H7 (cell line): Measurements from ENCODE around the gene CHRDL1. TPM values are rescaled to one million over a fixed set of nuclear protein-coding genes. Genes with fewer than 3 reads are reported as not detected.

Experiments
- DNase-seq: peaks from one replicate; pipeline ENCODE4 v3.0.0; 2012
- H3K27me3 ChIP-seq: 2 replicates; pipeline ENCODE4 v1.6.0; 2011; ENCODE audit warnings: mild to moderate bottlenecking, low read length; ENCODE audit not compliant: control insufficient read depth, insufficient read depth
- H3K36me3 ChIP-seq: replicated peaks from 2 replicates; pipeline ENCODE4 v1.5.1; 2011; ENCODE audit warnings: low read length; ENCODE audit not compliant: control insufficient read depth, insufficient read depth
- H3K4me3 ChIP-seq: 2 replicates; pipeline ENCODE4 v1.5.1; 2011; ENCODE audit warnings: low read depth, mild to moderate bottlenecking, control low read depth, low read length, moderate library complexity; ENCODE audit not compliant: insufficient read depth
- total RNA-seq: library from RNA; depleted of rRNA; stranded (reverse); fragments of >200 nt; shearing (Covaris generic); gene quantifications from 2 replicates; pipeline ENCODE4 v1.2.3, GENCODE V29; 2014

The CHRDL1 gene
- total RNA-seq, 1 experiment from 2014 or later = 7.1 TPM

DNA sequence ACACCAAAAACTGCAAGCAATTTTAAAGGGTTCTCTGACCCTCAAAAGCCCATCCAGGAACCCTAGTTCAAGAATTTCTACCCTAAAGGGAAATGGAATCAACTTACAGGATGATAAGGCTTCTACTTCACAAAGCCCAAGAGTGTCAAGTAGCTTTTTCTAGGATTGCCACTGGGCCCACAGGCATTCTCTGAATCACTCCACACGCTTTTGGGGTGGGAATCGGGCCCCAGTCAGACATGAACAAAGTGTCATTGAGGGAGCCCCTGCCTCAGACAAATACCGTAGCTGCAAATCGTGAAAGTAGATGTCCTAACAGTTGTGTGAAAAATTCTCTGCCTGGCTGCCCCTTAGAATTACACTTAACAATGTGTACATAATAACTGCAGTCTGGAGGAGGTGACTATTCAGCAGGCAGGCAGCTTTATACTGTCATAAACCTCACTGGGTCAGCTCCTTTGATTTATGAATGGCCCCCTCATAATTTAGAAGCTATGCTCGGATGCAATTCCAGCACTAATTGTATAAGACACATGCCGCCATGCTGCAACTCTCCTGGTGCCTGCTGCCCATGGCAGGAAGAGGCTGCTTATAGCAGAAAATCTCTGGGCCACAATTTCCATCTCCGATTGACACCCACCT lies 36.7 kb downstream of the CHRDL1 start:
- DNase-seq = no peak
- H3K4me3 ChIP-seq = no peak overlapping the region
- no peaks in the 10 kb centered on the region for H3K36me3 ChIP-seq
- no peaks in the 10 kb centered on the region for H3K27me3 ChIP-seq

- Histone ChIP-seq H3K36me3 (no peaks in the 10 kb centered on the region), H3K27me3 (no peaks in the 10 kb centered on the region), H3K4me3 (no peak overlapping the region)
- no peak for DNase-seq
These were observed 40.0 kb downstream of the CHRDL1 start for GRCh38 chrX:110755611-110756010.

GRCh38 chrX:110755061-110755460 lies 40.6 kb downstream of the CHRDL1 start:
- no peaks in the 10 kb centered on the region for H3K27me3 ChIP-seq
- no peak overlapping the region for H3K4me3 ChIP-seq
- no peak for DNase-seq
- no peaks in the 10 kb centered on the region for H3K36me3 ChIP-seq

- Histone ChIP-seq H3K36me3 (no peaks in the 10 kb centered on the region), H3K27me3 (no peaks in the 10 kb centered on the region), H3K4me3 (no peak overlapping the region)
- no peak for DNase-seq
These were observed 45.0 kb downstream of the CHRDL1 start for GRCh38 chrX:110750526-110751189.

GRCh38 chrX:110748256-110748806 lies 47.3 kb downstream of the CHRDL1 start:
- no peaks in the 10 kb centered on the region for H3K36me3 ChIP-seq
- no peaks in the 10 kb centered on the region for H3K27me3 ChIP-seq
- no peak overlapping the region for H3K4me3 ChIP-seq
- no peak for DNase-seq

DNA sequence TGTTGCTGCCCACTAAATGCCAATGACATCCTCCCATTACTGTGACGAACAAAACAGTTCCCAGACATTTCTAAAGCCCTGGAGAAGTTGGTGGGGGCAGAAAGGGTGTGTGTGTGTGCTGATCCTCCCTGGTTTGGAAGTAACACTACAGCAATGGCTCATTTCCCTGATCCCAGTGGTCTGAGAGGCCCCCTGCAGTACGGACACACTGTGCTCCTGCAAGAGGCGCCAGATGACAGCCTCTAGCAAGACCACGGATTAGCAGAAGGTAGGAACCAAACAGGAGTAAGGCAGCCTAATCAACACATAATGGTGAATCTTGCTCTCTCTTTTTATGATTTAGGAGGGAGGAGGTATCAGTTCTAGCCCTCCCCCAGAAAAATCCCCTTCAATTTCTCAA lies 49.6 kb downstream of the CHRDL1 start:
- H3K4me3 ChIP-seq = no peak overlapping the region
- no peaks in the 10 kb centered on the region for H3K27me3 ChIP-seq
- H3K36me3 ChIP-seq = no peaks in the 10 kb centered on the region
- DNase-seq = no peak

- no peak for DNase-seq
- Histone ChIP-seq H3K4me3 (no peak overlapping the region), H3K36me3 (no peaks in the 10 kb centered on the region), H3K27me3 (no peaks in the 10 kb centered on the region)
These were observed 50.3 kb downstream of the CHRDL1 start for GRCh38 chrX:110745288-110745687.

- H3K27me3 ChIP-seq = no peaks in the 10 kb centered on the region
- no peaks in the 10 kb centered on the region for H3K36me3 ChIP-seq
- DNase-seq = no peak
These were observed 51.8 kb downstream of the CHRDL1 start for GRCh38 chrX:110743679-110744340.

GRCh38 chrX:110741213-110741796 lies 54.3 kb downstream of the CHRDL1 start:
- DNase-seq = peak; percentile 25
- H3K27me3 ChIP-seq = no peaks in the 10 kb centered on the region
- H3K36me3 ChIP-seq = no peaks in the 10 kb centered on the region
- H3K4me3 ChIP-seq = no peak overlapping the region

More at GRCh38 chrX:110743679-110744340, 51.8 kb downstream of the CHRDL1 start:
- no peak overlapping the region for H3K4me3 ChIP-seq

DNA sequence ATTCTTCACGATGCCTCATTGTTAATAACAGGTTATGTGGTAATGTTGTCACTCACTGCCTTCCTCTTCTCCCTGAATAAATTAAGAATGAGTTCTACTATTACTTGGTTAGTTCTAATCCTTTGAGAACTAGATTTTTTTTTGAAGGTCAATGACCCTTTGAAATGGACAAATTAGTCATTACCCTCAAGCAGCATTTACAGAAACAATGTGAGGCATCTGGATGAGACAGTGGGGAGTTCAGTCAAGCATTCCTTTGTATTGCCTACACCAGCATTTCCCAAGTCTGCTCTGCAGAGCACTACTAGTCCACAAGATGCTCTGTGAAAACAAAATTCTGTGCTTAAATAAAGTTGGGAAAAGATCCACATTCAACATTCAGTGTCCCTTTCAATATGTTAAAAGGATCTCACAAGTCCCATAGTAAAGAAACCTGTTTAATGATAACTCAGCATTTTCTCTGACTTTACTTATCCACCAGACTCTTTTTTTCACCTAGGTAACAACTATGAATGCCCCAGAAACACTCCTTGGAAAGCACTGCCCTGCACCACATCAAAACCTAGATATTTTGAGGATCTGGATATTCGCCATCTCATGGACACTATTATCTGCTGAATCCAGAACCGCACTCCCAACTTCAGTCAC lies 60.6 kb downstream of the CHRDL1 start:
- H3K27me3 ChIP-seq = no peaks in the 10 kb centered on the region
- H3K36me3 ChIP-seq = no peaks in the 10 kb centered on the region
- peak; percentile 33 for DNase-seq
- no peak overlapping the region for H3K4me3 ChIP-seq

GRCh38 chrX:110734271-110734670 lies 61.3 kb downstream of the CHRDL1 start:
- DNase-seq = no peak
- no peaks in the 10 kb centered on the region for H3K36me3 ChIP-seq
- no peaks in the 10 kb centered on the region for H3K27me3 ChIP-seq
- H3K4me3 ChIP-seq = no peak overlapping the region

DNA sequence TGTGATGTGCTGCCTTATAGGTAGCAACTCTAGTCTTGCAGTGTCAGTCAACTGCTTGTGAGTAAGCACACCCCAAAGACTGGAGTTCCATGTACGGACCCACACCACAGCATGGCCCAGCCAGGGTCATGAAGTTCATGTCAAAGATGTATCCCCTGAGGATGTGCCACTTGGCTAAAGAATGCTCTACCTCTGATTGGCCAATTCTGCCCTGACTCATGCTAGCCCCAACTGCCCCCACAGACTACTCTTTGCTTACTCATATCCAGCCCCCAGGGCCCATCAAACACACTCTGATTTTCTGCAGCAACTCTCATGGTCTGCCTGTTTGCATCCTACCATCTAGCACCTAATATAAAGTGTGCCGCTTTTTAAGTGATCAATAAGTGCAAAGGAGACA lies 62.5 kb downstream of the CHRDL1 start:
- Histone ChIP-seq H3K27me3 (no peaks in the 10 kb centered on the region), H3K4me3 (no peak overlapping the region), H3K36me3 (no peaks in the 10 kb centered on the region)
- DNase-seq = no peak

GRCh38 chrX:110732266-110732665 lies 63.4 kb downstream of the CHRDL1 start:
- no peaks in the 10 kb centered on the region for H3K27me3 ChIP-seq
- peak; percentile 14 for DNase-seq
- H3K4me3 ChIP-seq = no peak overlapping the region
- H3K36me3 ChIP-seq = no peaks in the 10 kb centered on the region

GRCh38 chrX:110723844-110724243 lies 71.8 kb downstream of the CHRDL1 start:
- H3K36me3 ChIP-seq = no peaks in the 10 kb centered on the region
- H3K4me3 ChIP-seq = no peak overlapping the region
- no peak for DNase-seq
- no peaks in the 10 kb centered on the region for H3K27me3 ChIP-seq
